Activated CD8-positive, alpha-beta T cell treated with anti-CD3 and anti-CD28 coated beads for 36 hours (primary cell): ENCODE results near the gene GALNS. TPM values are rescaled to one million over a fixed set of nuclear protein-coding genes. Genes with fewer than 3 reads are reported as not detected.
"Not testable (repeated sequence)": the region's sequence is repeated elsewhere in the genome, so short reads cannot be mapped to it uniquely, and the experiment has no call there.

Experiments used
- ATAC-seq: fragments of 200-7000 bp; cut with Tn5 transposase; one replicate; pipeline ENCODE4 v1.10.0; 2021; ENCODE audit warnings: mild to moderate bottlenecking, moderate library complexity
- CTCF ChIA-PET: fragments of 350-600 bp; sonication (Branson Sonifier 250); formaldehyde crosslinking; loops from one replicate; lab custom pipeline; 2021; ENCODE audit warnings: antibody characterized with exemption; lab: Charles Lee
- POLR2A ChIA-PET: fragments of 350-600 bp; sonication (Branson Sonifier 250); formaldehyde crosslinking; loops from one replicate; lab custom pipeline; 2021; ENCODE audit warnings: antibody characterized with exemption; lab: Charles Lee
- DNase-seq: peaks from one replicate; pipeline ENCODE4 v3.0.0-alpha.2; 2020
- H3K27ac Mint-ChIP-seq: one replicate; pipeline ENCODE4 v1.8.0; 2021; ENCODE audit warnings: mild to moderate bottlenecking, mixed read lengths
- H3K27me3 Mint-ChIP-seq: one replicate; pipeline ENCODE4 v1.8.0; 2021; ENCODE audit warnings: mixed read lengths
- H3K36me3 Mint-ChIP-seq: one replicate; pipeline ENCODE4 v1.8.0; 2021; ENCODE audit warnings: low read depth, mixed read lengths
- H3K4me1 Mint-ChIP-seq: one replicate; pipeline ENCODE4 v1.8.0; 2021; ENCODE audit warnings: low read depth, mixed read lengths
- H3K4me3 Mint-ChIP-seq: one replicate; pipeline ENCODE4 v1.8.0; 2021; ENCODE audit warnings: mild to moderate bottlenecking, moderate library complexity, mixed read lengths
- H3K9me3 Mint-ChIP-seq: one replicate; pipeline ENCODE4 v1.8.0; 2021; ENCODE audit warnings: mixed read lengths
- intact Hi-C: fragments of 100-400 bp; cut with micrococcal nuclease; formaldehyde crosslinking; loops from one replicate; pipeline ENCODE4 v1.10.0; 2022
- total RNA-seq, 2 experiments: library from RNA; stranded (reverse); gene quantifications; one replicate each; pipeline ENCODE4 v1.2.3, GENCODE V29; 2021
- TF ChIP-seq, protein P1 (sequence below): fragments of 200-600 bp; IDR thresholded peaks from one replicate; pipeline ENCODE4 v1.8.0; 2022; ENCODE audit warnings: antibody characterized with exemption, mild to moderate bottlenecking

Gene GALNS
- total RNA-seq, 2 experiments from 2014 or later, result 24.5 to 25.4 TPM

DNA sequence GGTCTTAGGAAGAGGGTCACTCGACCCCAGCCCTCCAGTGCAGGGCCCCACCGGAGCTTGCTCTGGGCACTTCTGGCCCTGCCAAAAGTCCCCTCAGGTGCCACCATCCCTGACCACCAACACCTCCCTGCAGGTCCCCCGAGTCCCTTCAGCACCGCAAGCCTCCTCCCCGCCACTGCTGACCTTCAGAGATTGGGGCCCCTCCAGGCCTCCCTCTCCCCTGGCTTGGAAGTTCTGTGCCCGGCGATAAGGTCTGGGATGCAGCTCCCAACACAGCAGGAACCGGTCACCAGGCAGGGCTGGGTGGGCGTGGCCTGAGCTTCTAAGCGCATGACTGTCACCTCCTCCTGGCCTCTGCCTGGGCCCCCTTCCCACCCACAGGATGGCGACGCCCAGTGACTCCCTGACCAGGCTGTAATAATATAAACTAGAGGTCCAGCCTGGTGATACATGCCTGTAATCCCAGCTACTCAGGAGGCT is 82.9 kb downstream of the GALNS start:
- ChIA-PET POLR2A (interaction anchor here (2.0 kb wide), 1 partner anchor 7 kb away, joined by 6 read pairs; no protein-coding TSS in a partner anchor), CTCF (interaction anchor here (1.2 to 1.5 kb wide), 3 partner anchors 8 to 36 kb away, joined by 3 to 4 read pairs (median 3); no protein-coding TSS in a partner anchor)
- Mint-ChIP-seq H3K4me3 (no peak overlapping the region), H3K4me1 (peaks cover 21% of the 10 kb centered on the region), H3K36me3 (no peaks in the 10 kb centered on the region), H3K27me3 (no peaks in the 10 kb centered on the region), H3K27ac (no peak overlapping the region), H3K9me3 (no peaks in the 10 kb centered on the region)
- ATAC-seq, result no peak
- TF ChIP-seq, protein P1, sequence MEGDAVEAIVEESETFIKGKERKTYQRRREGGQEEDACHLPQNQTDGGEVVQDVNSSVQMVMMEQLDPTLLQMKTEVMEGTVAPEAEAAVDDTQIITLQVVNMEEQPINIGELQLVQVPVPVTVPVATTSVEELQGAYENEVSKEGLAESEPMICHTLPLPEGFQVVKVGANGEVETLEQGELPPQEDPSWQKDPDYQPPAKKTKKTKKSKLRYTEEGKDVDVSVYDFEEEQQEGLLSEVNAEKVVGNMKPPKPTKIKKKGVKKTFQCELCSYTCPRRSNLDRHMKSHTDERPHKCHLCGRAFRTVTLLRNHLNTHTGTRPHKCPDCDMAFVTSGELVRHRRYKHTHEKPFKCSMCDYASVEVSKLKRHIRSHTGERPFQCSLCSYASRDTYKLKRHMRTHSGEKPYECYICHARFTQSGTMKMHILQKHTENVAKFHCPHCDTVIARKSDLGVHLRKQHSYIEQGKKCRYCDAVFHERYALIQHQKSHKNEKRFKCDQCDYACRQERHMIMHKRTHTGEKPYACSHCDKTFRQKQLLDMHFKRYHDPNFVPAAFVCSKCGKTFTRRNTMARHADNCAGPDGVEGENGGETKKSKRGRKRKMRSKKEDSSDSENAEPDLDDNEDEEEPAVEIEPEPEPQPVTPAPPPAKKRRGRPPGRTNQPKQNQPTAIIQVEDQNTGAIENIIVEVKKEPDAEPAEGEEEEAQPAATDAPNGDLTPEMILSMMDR, result no peak
- no peak for DNase-seq
- intact Hi-C loops, result no loop called here

DNA sequence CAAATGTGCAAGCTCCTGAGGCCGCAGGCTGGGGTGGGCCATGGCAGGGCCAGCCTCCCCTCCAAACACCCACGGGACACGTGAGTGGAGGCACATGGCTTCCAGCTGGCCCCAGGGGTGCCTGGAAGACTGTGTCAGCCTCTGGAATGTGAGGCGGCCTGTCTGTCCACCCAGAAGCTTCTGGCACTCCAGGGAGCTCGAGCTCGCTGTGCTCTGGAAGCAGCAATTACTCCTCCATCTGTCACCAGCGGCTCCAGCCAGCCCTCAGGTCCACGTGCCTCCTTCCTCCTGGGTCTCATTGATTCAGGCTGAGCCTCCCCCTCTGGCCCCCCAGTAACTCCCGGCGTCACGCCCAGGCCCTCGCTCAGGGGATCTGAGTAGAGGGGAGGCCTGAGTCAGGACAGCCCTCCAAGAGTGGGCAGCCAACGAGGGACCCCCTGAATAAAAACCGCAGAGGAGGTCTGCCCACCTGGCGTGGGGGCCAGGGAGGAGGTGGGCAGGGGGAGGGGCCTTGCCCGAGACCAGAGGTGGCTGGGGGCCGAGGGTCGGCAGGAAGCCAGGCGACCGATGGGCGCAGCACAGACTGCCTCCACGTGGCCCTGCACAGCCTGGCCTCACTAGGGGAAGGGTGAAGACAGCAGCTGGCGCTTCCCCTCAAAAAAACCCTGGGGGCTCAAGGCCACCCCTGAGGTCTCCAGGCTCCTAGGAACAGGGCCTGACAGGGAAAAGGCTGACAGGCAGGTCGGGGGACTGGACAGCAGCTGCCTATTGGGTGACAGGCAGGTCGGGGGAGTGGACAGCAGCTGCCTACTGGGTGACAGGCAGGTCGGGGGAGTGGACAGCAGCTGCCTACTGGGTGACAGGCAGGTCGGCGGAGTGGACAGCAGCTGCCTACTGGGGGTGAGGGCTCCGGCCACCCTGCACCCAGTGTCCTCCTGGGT is 83.6 kb downstream of the GALNS start:
- intact Hi-C loops, result no loop called here
- DNase-seq (no peak), ATAC-seq (no peak)
- TF ChIP-seq, protein P1, result no peak
- no peaks in the 10 kb centered on the region for H3K9me3 Mint-ChIP-seq
- CTCF ChIA-PET, result interaction anchor here (1.0 to 1.5 kb wide), 5 partner anchors 9 to 35 kb away, joined by 3 to 4 read pairs (median 3); no protein-coding TSS in a partner anchor
- no peaks in the 10 kb centered on the region for H3K36me3 Mint-ChIP-seq
- POLR2A ChIA-PET, result interaction anchor here (0.6 to 2.0 kb wide), 3 partner anchors 8 to 235 kb away, joined by 3 to 6 read pairs (median 4); no protein-coding TSS in a partner anchor
- H3K27me3 Mint-ChIP-seq, result no peaks in the 10 kb centered on the region
- H3K4me1 Mint-ChIP-seq, result peaks cover 21% of the 10 kb centered on the region
- H3K4me3 Mint-ChIP-seq, result no peak overlapping the region
- no peak overlapping the region for H3K27ac Mint-ChIP-seq

DNA sequence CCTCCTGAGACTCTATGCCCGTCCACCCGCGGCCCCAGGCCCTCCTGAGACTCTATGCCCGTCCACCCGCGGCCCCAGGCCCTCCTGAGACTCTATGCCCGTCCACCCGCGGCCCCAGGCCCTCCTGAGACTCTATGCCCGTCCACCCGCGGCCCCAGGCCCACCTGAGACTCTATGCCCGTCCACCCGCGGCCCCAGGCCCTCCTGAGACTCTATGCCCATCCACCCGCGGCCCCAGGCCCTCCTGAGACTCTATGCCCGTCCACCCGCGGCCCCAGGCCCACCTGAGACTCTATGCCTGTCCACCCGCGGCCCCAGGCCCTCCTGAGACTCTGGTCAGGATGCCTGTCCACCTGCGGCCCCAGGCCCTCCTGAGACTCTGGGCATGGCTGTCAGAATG is 85.0 kb downstream of the GALNS start:
- H3K36me3 Mint-ChIP-seq, DNase-seq, H3K27ac Mint-ChIP-seq, ATAC-seq, H3K27me3 Mint-ChIP-seq, intact Hi-C loops, H3K9me3 Mint-ChIP-seq, H3K4me3 Mint-ChIP-seq: not testable (repeated sequence)
- ChIA-PET POLR2A (interaction anchor here (0.6 to 2.0 kb wide), 2 partner anchors 9 to 325 kb away, joined by 3 to 6 read pairs; no protein-coding TSS in a partner anchor), CTCF (interaction anchor here (1.2 to 1.4 kb wide), 2 partner anchors 27 to 28 kb away, joined by 3 to 6 read pairs; no protein-coding TSS in a partner anchor)
- H3K4me1 Mint-ChIP-seq, result peaks cover 28% of the 10 kb centered on the region

DNA sequence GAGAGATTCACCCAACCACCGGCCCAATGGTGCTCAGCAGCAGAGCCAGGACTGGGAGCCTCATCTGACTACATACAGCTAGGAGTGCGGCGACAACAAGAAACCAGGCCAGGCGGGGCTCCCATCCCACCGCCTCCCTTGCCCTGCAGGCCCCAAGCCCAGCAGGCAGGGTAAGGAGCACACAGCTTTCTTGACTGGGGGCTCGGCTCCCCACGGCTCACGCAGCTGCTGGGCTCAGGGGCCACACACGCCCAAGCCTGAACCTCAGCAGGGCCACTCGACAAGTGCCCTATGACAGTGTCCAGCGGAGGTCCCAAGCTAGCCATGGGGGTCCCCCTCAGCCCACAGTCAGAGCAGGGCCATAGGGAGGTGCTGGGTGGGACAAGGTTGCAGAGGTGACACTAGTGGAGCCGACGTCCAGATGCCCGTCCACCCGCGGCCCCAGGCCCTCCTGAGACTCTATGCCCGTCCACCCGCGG is 85.4 kb downstream of the GALNS start:
- POLR2A ChIA-PET, result interaction anchor here (0.6 to 1.3 kb wide), 5 partner anchors 9 to 326 kb away, joined by 3 to 10 read pairs (median 3); no protein-coding TSS in a partner anchor
- Mint-ChIP-seq H3K27ac (peak overlapping the region; percentile 64), H3K27me3 (no peaks in the 10 kb centered on the region), H3K36me3 (no peaks in the 10 kb centered on the region), H3K9me3 (no peaks in the 10 kb centered on the region), H3K4me3 (peak overlapping the region; percentile 12), H3K4me1 (peaks cover 28% of the 10 kb centered on the region)
- ATAC-seq (no peak), DNase-seq (no peak)
- TF ChIP-seq, protein P1, result no peak
- intact Hi-C loops, result no loop called here
- CTCF ChIA-PET, result interaction anchor here (0.8 to 1.4 kb wide), 2 partner anchors 10 to 26 kb away, joined by 3 to 6 read pairs; no protein-coding TSS in a partner anchor
